ENCODE results near the gene CABP2.

The CABP2 gene

DNA sequence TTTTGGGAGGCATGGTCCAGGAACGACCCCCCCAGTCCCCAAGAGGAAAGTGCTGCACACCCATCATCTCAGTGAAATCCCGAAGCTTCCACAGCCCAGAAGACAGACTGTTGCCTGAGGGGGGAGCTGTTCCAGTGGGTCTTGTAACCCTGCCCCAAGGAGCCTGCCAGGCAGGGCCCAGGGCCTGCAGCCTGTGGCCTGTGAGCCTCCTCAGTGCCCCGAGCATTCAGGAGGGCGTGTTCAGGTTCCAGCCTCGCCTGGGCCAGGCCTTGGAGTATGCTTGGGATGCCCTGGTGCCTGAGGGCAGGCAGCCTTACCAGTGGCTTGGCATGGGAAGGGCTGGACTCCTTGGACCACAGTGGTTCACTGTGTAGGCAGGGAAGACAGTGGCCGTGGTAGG lies 18.0 kb upstream of the CABP2 start:
- no peaks in the 10 kb centered on the region for H4K20me1 ChIP-seq
- no peak overlapping the region for H3K27ac ChIP-seq
- no peaks in the 10 kb centered on the region for H3K27me3 ChIP-seq
- no peak overlapping the region for H3K9ac ChIP-seq
- H3K4me1 ChIP-seq: peaks cover 47% of the 10 kb centered on the region
- H3K9me3 ChIP-seq: peaks cover 17% of the 10 kb centered on the region
- no peak for TF ChIP-seq Cebpa-rat (IDR thresholded peaks at IDR 0.05)
- no peaks in the 10 kb centered on the region for H3K36me3 ChIP-seq
- no peak overlapping the region for H3K4me2 ChIP-seq
- H3K4me3 ChIP-seq: no peak overlapping the region

DNA sequence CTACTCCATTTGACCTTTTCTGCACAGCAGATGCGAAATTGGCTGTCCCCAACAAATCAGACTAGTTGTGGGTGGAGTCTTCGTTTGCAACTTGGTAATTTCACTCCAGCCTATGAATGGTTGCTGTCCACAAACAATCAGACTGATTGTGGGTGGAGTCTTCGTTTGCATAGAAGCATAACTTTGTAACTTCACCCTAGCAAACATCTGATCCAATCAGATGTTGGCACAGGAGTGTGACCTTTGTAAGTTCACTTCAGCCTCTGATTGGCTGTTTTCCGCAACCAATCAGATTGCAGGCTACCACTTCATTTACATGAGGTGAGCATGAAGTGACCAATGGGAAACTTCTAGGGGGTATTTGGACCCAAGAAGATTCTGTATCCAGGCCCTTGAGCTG lies 16.3 kb upstream of the CABP2 start:
- H3K27ac ChIP-seq: no peak overlapping the region
- H3K4me2 ChIP-seq: no peak overlapping the region
- H3K9ac ChIP-seq: no peak overlapping the region
- no peaks in the 10 kb centered on the region for H4K20me1 ChIP-seq
- peaks cover 31% of the 10 kb centered on the region for H3K4me1 ChIP-seq
- no peaks in the 10 kb centered on the region for H3K36me3 ChIP-seq
- no peak overlapping the region for H3K4me3 ChIP-seq
- TF ChIP-seq Cebpa-rat (IDR thresholded peaks at IDR 0.05): no peak
- H3K27me3 ChIP-seq: no peaks in the 10 kb centered on the region
- peaks cover 33% of the 10 kb centered on the region for H3K9me3 ChIP-seq

DNA sequence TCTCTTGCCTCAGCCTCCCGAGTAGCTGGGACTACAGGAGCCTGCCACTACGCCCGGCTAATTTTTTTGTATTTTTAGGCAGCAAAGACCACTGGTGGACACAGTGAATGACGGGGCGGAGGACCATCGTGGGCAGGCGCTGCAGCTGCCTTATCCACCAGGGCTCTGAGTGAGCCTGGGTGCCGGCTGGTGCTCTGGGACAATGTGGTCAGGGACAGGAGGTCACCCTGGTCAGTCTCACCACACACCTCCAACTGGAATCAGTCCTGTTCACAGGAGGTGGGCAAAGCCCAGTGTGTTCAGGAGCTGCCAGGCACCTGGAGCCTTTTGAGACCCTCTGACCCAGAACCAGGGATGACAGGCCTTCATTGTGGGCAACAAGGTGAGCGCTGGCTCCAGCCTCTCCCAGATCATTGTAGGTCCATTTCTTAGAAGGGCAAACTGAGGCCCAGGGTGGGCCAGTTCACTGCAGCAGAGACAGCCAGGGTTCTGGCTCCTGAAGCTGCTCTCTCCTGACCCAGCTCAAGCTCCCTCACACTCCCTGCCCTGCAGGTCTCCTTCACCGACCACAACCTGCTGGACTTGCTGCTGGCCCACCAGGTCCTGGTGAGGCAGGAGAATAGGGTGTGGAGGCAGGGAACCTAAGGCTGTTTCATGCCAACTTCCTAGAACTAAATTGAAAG lies 15.7 kb upstream of the CABP2 start:
- H4K20me1 ChIP-seq: no peaks in the 10 kb centered on the region
- peaks cover 39% of the 10 kb centered on the region for H3K9me3 ChIP-seq
- H3K36me3 ChIP-seq: no peaks in the 10 kb centered on the region
- no peak overlapping the region for H3K9ac ChIP-seq
- H3K27ac ChIP-seq: no peak overlapping the region
- no peaks in the 10 kb centered on the region for H3K27me3 ChIP-seq
- H3K4me3 ChIP-seq: no peak overlapping the region
- H3K4me1 ChIP-seq: peaks cover 25% of the 10 kb centered on the region
- TF ChIP-seq Cebpa-rat (IDR thresholded peaks at IDR 0.05): no peak
- H3K4me2 ChIP-seq: no peak overlapping the region

DNA sequence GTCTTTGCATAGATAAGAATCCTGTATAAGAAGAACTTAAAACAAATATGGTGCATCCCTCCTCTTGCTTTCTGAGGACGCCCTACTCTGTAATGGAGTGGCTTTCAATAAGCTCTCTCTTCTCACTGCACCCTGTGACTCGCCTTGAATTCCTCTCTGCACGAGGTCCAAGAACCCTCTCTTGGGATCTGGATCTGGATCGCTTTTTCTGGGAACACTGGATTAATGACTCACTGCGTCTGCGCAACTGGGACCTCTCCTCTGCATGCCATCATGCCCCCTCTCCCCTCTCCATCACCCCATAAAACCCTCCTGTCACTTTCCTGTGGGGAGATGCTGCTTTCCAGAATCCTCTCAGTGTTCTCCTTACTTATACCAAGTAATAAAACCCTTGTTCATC lies 15.1 kb upstream of the CABP2 start:
- H3K4me2 ChIP-seq: no peak overlapping the region
- H3K9ac ChIP-seq: no peak overlapping the region
- no peak for TF ChIP-seq Cebpa-rat (IDR thresholded peaks at IDR 0.05)
- no peak overlapping the region for H3K27ac ChIP-seq
- no peaks in the 10 kb centered on the region for H4K20me1 ChIP-seq
- peaks cover 46% of the 10 kb centered on the region for H3K9me3 ChIP-seq
- peaks cover 18% of the 10 kb centered on the region for H3K4me1 ChIP-seq
- H3K36me3 ChIP-seq: no peaks in the 10 kb centered on the region
- H3K27me3 ChIP-seq: no peaks in the 10 kb centered on the region
- H3K4me3 ChIP-seq: no peak overlapping the region

DNA sequence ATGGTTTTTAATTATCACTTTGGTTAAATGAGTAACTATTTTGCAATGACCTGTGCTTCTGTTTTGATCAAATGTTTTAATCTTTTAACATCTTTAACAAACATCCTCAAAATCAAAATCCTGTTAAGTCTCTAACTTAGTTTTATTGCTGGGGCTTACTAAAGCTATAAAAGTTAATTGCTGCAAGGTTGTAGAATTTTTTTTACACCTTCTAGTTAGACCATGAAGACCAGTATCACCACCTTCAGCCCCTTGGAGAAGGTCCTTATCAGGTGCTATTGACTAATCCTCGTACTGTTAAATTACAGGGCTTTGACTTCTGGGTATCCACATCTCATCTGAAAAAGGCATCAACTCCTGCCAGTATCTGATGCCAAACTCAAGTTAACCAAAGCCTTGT lies 12.3 kb upstream of the CABP2 start:
- Histone ChIP-seq H3K36me3 (no peaks in the 10 kb centered on the region), H3K9me3 (peaks cover 63% of the 10 kb centered on the region), H3K4me1 (peaks cover 10% of the 10 kb centered on the region), H3K9ac (no peak overlapping the region), H3K27me3 (no peaks in the 10 kb centered on the region), H3K4me3 (no peak overlapping the region), H3K4me2 (no peak overlapping the region), H3K27ac (no peak overlapping the region), H4K20me1 (no peaks in the 10 kb centered on the region)
- no peak for TF ChIP-seq Cebpa-rat (IDR thresholded peaks at IDR 0.05)

DNA sequence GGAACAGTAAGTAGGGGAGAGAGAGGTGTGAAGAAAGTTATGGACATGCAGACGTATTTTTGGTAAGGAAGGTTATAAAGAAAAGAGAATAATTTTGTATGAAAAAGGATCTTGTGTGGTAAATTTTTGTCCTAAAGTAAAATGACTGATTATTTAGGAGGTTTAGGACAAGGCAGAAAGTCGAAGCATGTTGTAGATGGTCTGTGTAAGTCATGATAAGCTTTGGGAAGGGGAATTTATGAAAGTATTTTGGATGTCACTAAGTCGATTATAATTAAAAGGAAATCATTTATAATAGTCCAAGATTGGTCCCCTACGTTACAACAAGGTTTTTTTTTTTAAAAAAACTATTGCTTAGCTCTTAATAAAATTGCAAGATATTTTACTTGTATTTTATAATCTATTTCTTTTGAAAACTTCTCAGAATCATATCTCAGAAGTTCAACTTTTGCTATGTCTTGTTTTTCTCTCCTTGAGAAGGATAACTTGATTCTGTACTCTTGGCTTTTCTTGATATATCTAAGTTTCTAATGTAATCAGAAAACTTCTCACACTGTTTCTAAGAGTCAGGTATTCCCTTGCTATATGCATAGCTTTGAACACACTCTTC lies 10.9 kb upstream of the CABP2 start:
- no peaks in the 10 kb centered on the region for H3K36me3 ChIP-seq
- H3K4me2 ChIP-seq: no peak overlapping the region
- H3K4me3 ChIP-seq: no peak overlapping the region
- no peak overlapping the region for H3K27ac ChIP-seq
- peaks cover 19% of the 10 kb centered on the region for H3K4me1 ChIP-seq
- peaks cover 63% of the 10 kb centered on the region for H3K9me3 ChIP-seq
- H3K9ac ChIP-seq: no peak overlapping the region
- no peak for TF ChIP-seq Cebpa-rat (IDR thresholded peaks at IDR 0.05)
- no peaks in the 10 kb centered on the region for H4K20me1 ChIP-seq
- no peaks in the 10 kb centered on the region for H3K27me3 ChIP-seq

DNA sequence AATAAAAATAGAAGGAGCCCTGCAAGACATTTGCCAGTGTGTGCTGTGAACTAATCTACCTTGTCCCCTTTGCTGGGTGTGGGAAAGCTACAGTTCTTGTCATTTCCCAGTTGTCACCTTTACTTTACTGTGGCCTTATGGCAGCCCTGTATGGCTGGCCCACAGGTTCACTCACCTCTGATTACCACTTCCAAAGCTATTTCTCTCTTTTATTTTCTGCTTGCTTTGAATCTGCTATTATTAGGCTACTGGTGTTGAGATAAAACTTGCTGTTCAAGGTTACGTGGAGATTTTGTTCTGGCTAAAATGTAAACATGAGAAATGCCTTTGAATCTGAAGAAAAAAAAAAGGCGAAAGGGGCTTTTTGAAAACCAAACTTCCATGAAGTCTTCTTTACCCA lies 9.6 kb upstream of the CABP2 start:
- no peak for TF ChIP-seq Cebpa-rat (IDR thresholded peaks at IDR 0.05)
- Histone ChIP-seq H3K27ac (no peak overlapping the region), H3K9me3 (peaks cover 55% of the 10 kb centered on the region), H3K4me3 (no peak overlapping the region), H3K9ac (no peak overlapping the region), H3K36me3 (no peaks in the 10 kb centered on the region), H3K27me3 (no peaks in the 10 kb centered on the region), H4K20me1 (no peaks in the 10 kb centered on the region), H3K4me1 (peaks cover 19% of the 10 kb centered on the region), H3K4me2 (no peak overlapping the region)

DNA sequence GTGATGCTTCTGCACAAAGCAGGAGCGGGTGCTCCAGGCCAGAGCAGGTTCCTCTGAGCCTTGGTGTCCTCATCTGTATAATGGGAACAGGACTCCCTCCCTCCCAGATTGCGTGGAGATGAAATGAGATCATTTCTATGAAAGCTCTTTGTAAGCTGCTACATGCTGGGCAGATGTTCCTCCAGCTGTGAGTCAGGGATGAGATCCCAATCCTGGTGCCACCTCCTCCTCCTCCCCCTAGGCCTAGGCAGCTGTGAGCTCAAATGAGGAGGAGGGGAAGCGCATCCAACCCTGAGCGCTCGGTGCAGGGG lies 7.0 kb upstream of the CABP2 start:
- H4K20me1 ChIP-seq: no peaks in the 10 kb centered on the region
- H3K27me3 ChIP-seq: no peaks in the 10 kb centered on the region
- H3K27ac ChIP-seq: no peak overlapping the region
- H3K9me3 ChIP-seq: peaks cover 37% of the 10 kb centered on the region
- H3K4me1 ChIP-seq: peaks cover 19% of the 10 kb centered on the region
- no peak for TF ChIP-seq Cebpa-rat (IDR thresholded peaks at IDR 0.05)
- H3K4me3 ChIP-seq: no peak overlapping the region
- no peaks in the 10 kb centered on the region for H3K36me3 ChIP-seq
- H3K4me2 ChIP-seq: peak overlapping the region; percentile 71
- H3K9ac ChIP-seq: no peak overlapping the region

DNA sequence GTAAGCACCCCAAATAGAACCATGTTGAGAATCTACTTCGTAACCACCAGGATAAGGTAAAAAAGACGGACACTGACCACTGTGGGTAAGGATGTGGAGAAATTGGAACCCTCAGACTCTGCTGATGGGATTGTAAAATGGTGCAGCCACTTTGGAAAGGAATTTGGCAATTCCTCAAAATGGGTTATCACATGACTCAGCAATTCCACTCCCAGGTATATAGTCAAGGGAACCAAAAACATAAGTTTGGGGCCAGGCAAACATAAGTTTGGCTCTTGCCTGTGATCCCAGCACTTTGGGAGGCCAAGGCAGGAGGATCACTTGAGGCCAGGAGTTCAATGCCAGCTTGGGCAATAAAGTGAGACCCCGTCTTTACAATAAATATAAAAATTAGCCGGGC lies 5.1 kb upstream of the CABP2 start:
- Histone ChIP-seq H3K4me2 (no peak overlapping the region), H3K9me3 (peaks cover 18% of the 10 kb centered on the region), H3K4me1 (peaks cover 19% of the 10 kb centered on the region), H3K9ac (no peak overlapping the region), H3K27ac (no peak overlapping the region), H3K4me3 (no peak overlapping the region), H4K20me1 (no peaks in the 10 kb centered on the region), H3K27me3 (no peaks in the 10 kb centered on the region), H3K36me3 (no peaks in the 10 kb centered on the region)
- TF ChIP-seq Cebpa-rat (IDR thresholded peaks at IDR 0.05): no peak

DNA sequence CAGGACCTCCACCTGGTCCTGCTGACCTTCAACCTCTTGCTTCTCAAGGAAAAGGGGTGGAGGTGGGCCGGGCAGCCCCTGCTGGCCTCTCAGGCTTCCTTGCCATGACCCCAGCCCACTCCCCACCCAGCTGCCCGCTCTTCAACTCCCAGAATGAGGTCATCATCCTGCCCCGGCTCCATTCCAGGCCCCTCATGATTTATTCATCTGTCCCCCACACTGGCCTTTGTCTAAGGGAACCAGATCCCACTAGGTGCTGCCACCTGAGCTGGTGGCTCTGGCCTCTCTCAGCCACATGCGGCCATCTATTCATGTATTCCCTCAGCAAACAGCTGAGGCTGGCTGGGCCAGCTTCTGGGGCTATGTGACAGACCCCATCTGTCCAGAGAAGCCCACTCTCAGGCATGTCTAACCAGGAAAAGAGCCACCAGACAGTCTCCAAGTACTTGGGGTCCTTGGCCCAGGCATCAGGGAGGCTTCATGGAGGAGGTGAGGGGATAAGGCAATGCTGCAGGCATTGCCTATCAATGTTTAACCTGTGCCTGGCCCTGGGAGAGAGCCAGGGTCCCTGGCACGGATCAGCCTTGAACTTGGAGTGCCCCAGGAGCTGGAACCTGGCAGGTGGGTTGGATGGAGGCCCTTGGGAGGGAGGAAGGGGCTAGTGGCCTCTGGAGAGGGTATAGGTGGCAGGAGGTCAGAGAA lies 2.2 kb upstream of the CABP2 start:
- no peak overlapping the region for H3K9ac ChIP-seq
- H3K4me1 ChIP-seq: peaks cover 13% of the 10 kb centered on the region
- H3K36me3 ChIP-seq: no peaks in the 10 kb centered on the region
- no peak overlapping the region for H3K27ac ChIP-seq
- no peaks in the 10 kb centered on the region for H3K9me3 ChIP-seq
- no peaks in the 10 kb centered on the region for H3K27me3 ChIP-seq
- no peaks in the 10 kb centered on the region for H4K20me1 ChIP-seq
- H3K4me3 ChIP-seq: no peak overlapping the region
- no peak overlapping the region for H3K4me2 ChIP-seq
- no peak for TF ChIP-seq Cebpa-rat (IDR thresholded peaks at IDR 0.05)
